Thoracic aorta (tissue), 2 donors: Measurements from ENCODE around the gene MASTL. TPM values are rescaled to one million over a fixed set of nuclear protein-coding genes. Genes with fewer than 3 reads are reported as not detected.

Source experiments
- ATAC-seq: fragments of 150-250 bp; one replicate; pipeline ENCODE4 v1.8.0; 2017; ENCODE audit warnings: low read depth; ENCODE audit not compliant: insufficient number of reproducible peaks, low FRiP score
- DNase-seq: peaks from one replicate; pipeline ENCODE4 v3.0.0-alpha.2; 2020; ENCODE audit warnings: low spot score
- H3K27ac ChIP-seq, 2 donors: fragments of 200-600 bp; sonication (generic); 1 replicate in 1 of 2; 2 replicates in 1 of 2; pipeline ENCODE4 v1.5.1; 2016; ENCODE audit warnings: mild to moderate bottlenecking in 2 of 2, moderate library complexity in 2 of 2
- H3K27me3 ChIP-seq: fragments of 200-600 bp; sonication (generic); replicated peaks from 2 replicates; pipeline ENCODE4 v1.6.0; 2016; ENCODE audit warnings: mild to moderate bottlenecking; ENCODE audit not compliant: insufficient read depth
- H3K36me3 ChIP-seq: fragments of 200-600 bp; sonication (generic); one replicate; pipeline ENCODE4 v1.5.1; 2016
- H3K4me1 ChIP-seq, 2 donors: fragments of 200-600 bp; sonication (generic); 1 replicate in 1 of 2; 2 replicates in 1 of 2; pipeline versions ENCODE4 v1.5.1 to v1.6.0; 2016; ENCODE audit warnings: low read depth in 2 of 2, mild to moderate bottlenecking in 1 of 2; ENCODE audit not compliant: control insufficient read depth in 1 of 2
- H3K4me3 ChIP-seq: fragments of 200-600 bp; sonication (generic); 2 replicates; pipeline ENCODE4 v1.5.1; 2016; ENCODE audit warnings: mild to moderate bottlenecking
- H3K9me3 ChIP-seq: fragments of 200-600 bp; sonication (generic); 2 replicates; pipeline ENCODE4 v1.5.1; 2016
- CTCF ChIP-seq: fragments of 200-600 bp; sonication (generic); IDR thresholded peaks from one replicate; pipeline ENCODE4 v1.5.1; 2019; ENCODE audit warnings: antibody characterized with exemption
- total RNA-seq, 2 donors: library from RNA; depleted of rRNA; stranded (reverse); fragments of >200 nt; gene quantifications; one replicate each; pipeline versions ENCODE4 v1.1.0 to v1.2.3, GENCODE V29; 2016

MASTL gene
- total RNA-seq, 2 donors from 2014 or later, result 4.7 to 7.0 TPM

- TF ChIP-seq CTCF, result no peak
- Histone ChIP-seq H3K4me3 (no peak overlapping the region), H3K9me3 (no peaks in the 10 kb centered on the region), H3K4me1 (no peaks in the 10 kb centered on the region), H3K27me3 (no peaks in the 10 kb centered on the region), H3K27ac (no peak overlapping the region), H3K36me3 (peaks cover 47% of the 10 kb centered on the region)
- ATAC-seq, result no peak
- DNase-seq, result no peak
These were observed 52.2 kb downstream of the MASTL start for GRCh38 chr10:27207350-27207749.

DNA sequence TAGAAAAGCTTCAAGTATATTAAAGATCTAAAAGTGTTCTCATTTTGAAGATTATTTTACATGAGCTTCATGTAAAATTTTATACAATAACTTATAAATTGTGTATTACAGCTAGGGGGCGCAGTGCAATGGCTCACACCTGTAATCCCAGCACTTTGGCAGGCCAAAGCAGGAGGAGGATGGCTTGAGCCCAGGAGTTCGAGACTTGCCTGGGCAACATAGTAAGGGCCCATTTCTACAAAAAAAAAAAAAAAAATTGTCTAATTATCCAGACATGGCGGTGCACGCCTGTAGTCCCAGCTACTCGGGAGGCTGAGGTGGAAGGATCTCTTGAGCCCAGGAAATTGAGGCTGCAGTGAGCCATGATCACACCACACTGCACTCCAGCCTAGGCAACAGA, 68.8 kb downstream of the MASTL start:
- no peak for DNase-seq
- H3K4me3 ChIP-seq, result no peak overlapping the region
- H3K27ac ChIP-seq, result no peak overlapping the region
- H3K36me3 ChIP-seq, result peaks cover 20% of the 10 kb centered on the region
- no peaks in the 10 kb centered on the region for H3K4me1 ChIP-seq
- TF ChIP-seq CTCF, result peak; percentile 48
- no peaks in the 10 kb centered on the region for H3K27me3 ChIP-seq
- H3K9me3 ChIP-seq, result no peaks in the 10 kb centered on the region
- no peak for ATAC-seq

- TF ChIP-seq CTCF, result no peak
- ATAC-seq (no peak), DNase-seq (no peak)
- Histone ChIP-seq H3K27me3 (no peaks in the 10 kb centered on the region), H3K4me3 (no peak overlapping the region), H3K4me1 (no peaks in the 10 kb centered on the region), H3K27ac (no peak overlapping the region), H3K36me3 (peaks cover 16% of the 10 kb centered on the region), H3K9me3 (no peaks in the 10 kb centered on the region)
These were observed 69.9 kb downstream of the MASTL start for GRCh38 chr10:27225011-27225590.

GRCh38 chr10:27225642-27226257, 70.6 kb downstream of the MASTL start:
- H3K36me3 ChIP-seq, result peaks cover 20% of the 10 kb centered on the region
- no peaks in the 10 kb centered on the region for H3K27me3 ChIP-seq
- H3K4me1 ChIP-seq, result no peaks in the 10 kb centered on the region
- no peak overlapping the region for H3K27ac ChIP-seq
- DNase-seq, result no peak
- no peak for TF ChIP-seq CTCF
- H3K9me3 ChIP-seq, result no peaks in the 10 kb centered on the region
- no peak overlapping the region for H3K4me3 ChIP-seq
- ATAC-seq, result no peak

DNA sequence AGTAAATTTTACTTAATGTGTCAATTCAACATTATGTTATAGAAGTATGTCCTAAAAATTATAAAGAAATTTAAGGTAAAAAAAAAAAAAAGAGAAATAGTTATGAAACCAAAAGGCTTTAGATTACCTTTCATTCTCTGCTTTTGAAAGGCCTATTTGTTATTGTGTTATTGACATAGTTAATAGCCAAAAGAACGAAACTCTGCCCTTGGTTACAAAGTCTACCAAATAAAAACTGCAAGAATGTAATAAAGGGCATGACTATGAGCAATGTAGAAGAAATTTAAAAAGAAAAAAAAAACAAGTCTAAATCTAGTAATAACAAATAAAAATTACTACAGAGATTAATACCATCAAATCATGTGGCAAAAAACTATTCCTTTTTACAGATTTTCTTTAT, 74.9 kb downstream of the MASTL start:
- H3K27ac ChIP-seq, result no peak overlapping the region
- H3K4me1 ChIP-seq, result no peaks in the 10 kb centered on the region
- TF ChIP-seq CTCF, result no peak
- ATAC-seq, result no peak
- no peaks in the 10 kb centered on the region for H3K9me3 ChIP-seq
- H3K4me3 ChIP-seq, result no peak overlapping the region
- no peak for DNase-seq
- H3K36me3 ChIP-seq, result peaks cover 22% of the 10 kb centered on the region
- H3K27me3 ChIP-seq, result no peaks in the 10 kb centered on the region
